GM23338 (cell line): ENCODE results near the gene SLC38A10.

Experiments
- CREB1 ChIP-seq: fragments of 250-450 bp; sonication (Bioruptor Pico); IDR thresholded peaks from 2 replicates; pipeline ENCODE4 v1.5.0; 2020; ENCODE audit warnings: low read depth, mild to moderate bottlenecking, moderate library complexity
- CTCF ChIP-seq, 2 experiments: fragments of 200-600 bp in 1 of 2; sonication (generic) in 1 of 2; conservative IDR thresholded peaks; 2 replicates each; pipeline versions ENCODE4 v1.5.1 to v1.6.1; 2016 to 2017; ENCODE audit warnings: antibody characterized with exemption in 2 of 2, low read depth in 2 of 2, mild to moderate bottlenecking in 2 of 2, moderate library complexity in 1 of 2
- EZH2phosphoT487 ChIP-seq: fragments of 200-600 bp; sonication (generic); IDR thresholded peaks from one replicate; pipeline ENCODE4 v1.8.1; 2018; ENCODE audit warnings: antibody characterized with exemption; ENCODE audit not compliant: unreplicated experiment
- NANOG ChIP-seq: IDR thresholded peaks from 2 replicates; pipeline ENCODE4 v1.6.1; 2016; ENCODE audit warnings: antibody characterized with exemption, borderline replicate concordance
- POLR2AphosphoS5 ChIP-seq: IDR thresholded peaks from 2 replicates; pipeline ENCODE4 v1.6.1; 2016; ENCODE audit warnings: antibody characterized with exemption, low read depth
- REST ChIP-seq: IDR thresholded peaks from one replicate; pipeline ENCODE4 v1.6.1; 2018; ENCODE audit warnings: antibody characterized with exemption; ENCODE audit not compliant: unreplicated experiment

GRCh38 chr17:81304196-81305015 lies 9.3 kb upstream of the SLC38A10 start:
- no peak for TF ChIP-seq CTCF (conservative IDR thresholded peaks at IDR 0.05; ENCODE audit: low read depth in 2 of 2)
- no peak for TF ChIP-seq EZH2phosphoT487
- no peak for TF ChIP-seq REST
- no peak for TF ChIP-seq POLR2AphosphoS5
- no peak for TF ChIP-seq NANOG
- TF ChIP-seq CREB1 (CRISPR knock-in tag) = no peak
